ENCODE results near the gene WDR27. TPM values are rescaled to one million over a fixed set of nuclear protein-coding genes. Genes with fewer than 3 reads are reported as not detected.

The WDR27 gene
- total and polyA plus RNA-seq, 9 donors = 16.6 to 53.4 (median 38.7) TPM

DNA sequence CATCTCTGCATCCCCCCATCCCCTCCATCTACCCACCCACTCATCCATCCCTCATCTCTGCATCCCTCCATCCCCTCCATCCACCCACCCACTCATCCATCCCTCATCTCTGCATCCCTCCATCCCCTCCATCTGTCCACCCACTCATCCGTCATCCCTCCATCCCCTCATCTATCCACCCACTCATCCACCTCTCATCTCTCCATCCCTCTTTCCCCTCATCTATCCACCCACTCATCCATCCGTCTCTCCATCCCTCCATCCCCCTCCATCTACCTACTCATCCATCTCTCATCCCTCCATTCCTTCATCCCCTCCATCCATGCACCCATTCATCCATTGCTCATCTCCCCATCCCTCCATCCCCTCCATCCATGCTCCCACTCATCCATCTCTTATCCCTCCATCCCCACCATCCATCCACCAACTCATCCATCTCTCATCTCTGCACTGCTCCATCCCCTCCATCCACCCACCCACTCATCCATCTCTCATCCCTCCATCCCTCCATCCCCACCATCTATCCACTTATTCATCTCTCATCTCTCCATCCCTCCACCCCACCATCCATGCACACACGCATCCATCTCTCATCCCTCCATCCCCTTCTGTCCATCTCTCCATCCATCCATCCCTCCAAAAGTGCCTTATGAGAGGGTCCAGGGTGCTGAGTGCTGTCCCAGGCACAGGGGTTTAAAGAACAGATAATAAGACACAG lies 51.4 kb downstream of the WDR27 start:
- no peaks in the 10 kb centered on the region for H3K9me3 ChIP-seq
- DNase-seq = no peak
- H3K27ac ChIP-seq = no peak overlapping the region
- TF ChIP-seq, protein P1, sequence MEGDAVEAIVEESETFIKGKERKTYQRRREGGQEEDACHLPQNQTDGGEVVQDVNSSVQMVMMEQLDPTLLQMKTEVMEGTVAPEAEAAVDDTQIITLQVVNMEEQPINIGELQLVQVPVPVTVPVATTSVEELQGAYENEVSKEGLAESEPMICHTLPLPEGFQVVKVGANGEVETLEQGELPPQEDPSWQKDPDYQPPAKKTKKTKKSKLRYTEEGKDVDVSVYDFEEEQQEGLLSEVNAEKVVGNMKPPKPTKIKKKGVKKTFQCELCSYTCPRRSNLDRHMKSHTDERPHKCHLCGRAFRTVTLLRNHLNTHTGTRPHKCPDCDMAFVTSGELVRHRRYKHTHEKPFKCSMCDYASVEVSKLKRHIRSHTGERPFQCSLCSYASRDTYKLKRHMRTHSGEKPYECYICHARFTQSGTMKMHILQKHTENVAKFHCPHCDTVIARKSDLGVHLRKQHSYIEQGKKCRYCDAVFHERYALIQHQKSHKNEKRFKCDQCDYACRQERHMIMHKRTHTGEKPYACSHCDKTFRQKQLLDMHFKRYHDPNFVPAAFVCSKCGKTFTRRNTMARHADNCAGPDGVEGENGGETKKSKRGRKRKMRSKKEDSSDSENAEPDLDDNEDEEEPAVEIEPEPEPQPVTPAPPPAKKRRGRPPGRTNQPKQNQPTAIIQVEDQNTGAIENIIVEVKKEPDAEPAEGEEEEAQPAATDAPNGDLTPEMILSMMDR (IDR thresholded peaks at IDR 0.05) = no peak
- TF ChIP-seq POLR2A (IDR thresholded peaks at IDR 0.05) (no peak), EP300 (IDR thresholded peaks at IDR 0.05) (no peak)
- H3K4me1 ChIP-seq (ENCODE audit: insufficient read depth) = peaks cover 3% of the 10 kb centered on the region
- H3K27me3 ChIP-seq = no peaks in the 10 kb centered on the region
- intact Hi-C loops (cut with DNase I) = no loop called here
- H3K4me3 ChIP-seq = no peak overlapping the region
- 97 to 99% (median 98%) methylated on average over 3 of the region's 3 CpGs for WGBS, 3 donors
- H3K36me3 ChIP-seq = no peaks in the 10 kb centered on the region

DNA sequence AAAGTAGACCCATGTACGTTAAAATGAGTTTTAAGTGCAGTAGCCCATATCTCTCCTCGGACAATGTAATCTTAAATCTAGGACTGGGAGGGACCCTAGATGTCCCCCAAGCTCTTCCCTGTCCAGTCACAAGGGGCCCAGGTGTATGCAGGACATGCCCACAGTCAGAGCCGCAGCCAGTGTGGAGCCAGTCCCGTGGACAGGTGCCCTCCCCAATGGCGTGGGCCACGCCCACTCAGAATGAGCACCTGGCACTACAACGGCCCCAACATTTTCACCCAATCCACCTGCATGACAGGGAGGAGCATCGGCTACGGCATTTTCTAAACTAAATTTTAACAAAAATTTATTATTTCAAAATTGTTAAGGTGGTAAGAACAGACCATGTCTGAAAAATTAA lies 53.2 kb downstream of the WDR27 start:
- WGBS, 3 donors = 84 to 92% (median 89%) methylated on average over 9 of the region's 9 CpGs
- intact Hi-C loops (cut with DNase I) = loop anchor here in 1 of 4 donors (10.0 kb wide), 1 partner anchor 754 kb away; no protein-coding TSS in a partner anchor
- H3K27ac ChIP-seq = no peak overlapping the region
- no peak overlapping the region for H3K4me3 ChIP-seq
- H3K27me3 ChIP-seq = no peaks in the 10 kb centered on the region
- DNase-seq = no peak
- no peak for TF ChIP-seq POLR2A (IDR thresholded peaks at IDR 0.05)
- no peak for TF ChIP-seq EP300 (IDR thresholded peaks at IDR 0.05)
- TF ChIP-seq, protein P1 (IDR thresholded peaks at IDR 0.05) = no peak
- H3K9me3 ChIP-seq = no peaks in the 10 kb centered on the region
- no peaks in the 10 kb centered on the region for H3K36me3 ChIP-seq
- H3K4me1 ChIP-seq (ENCODE audit: insufficient read depth) = peaks cover under 1% of the 10 kb centered on the region

DNA sequence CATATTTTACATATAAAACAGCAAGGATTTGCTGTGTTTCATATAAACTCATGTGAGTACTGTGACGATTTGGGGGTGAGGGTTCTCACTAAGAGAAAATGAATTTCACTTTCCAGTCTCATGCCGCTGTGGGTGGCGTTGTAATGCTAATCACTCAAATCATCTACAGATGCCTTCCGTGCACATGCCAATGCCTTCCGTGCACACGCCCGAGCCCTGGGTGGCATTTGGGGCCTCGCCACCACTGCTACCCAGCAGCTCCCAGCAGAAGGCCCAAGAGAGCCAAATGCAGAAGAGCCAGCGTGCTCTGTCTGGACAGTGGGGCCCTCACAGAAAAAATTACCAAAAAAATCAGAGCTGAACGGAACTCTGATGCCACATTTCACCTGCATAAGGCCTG lies 53.7 kb downstream of the WDR27 start:
- no peaks in the 10 kb centered on the region for H3K27me3 ChIP-seq
- no peak for TF ChIP-seq EP300 (IDR thresholded peaks at IDR 0.05)
- TF ChIP-seq POLR2A (IDR thresholded peaks at IDR 0.05) = no peak
- TF ChIP-seq, protein P1 (IDR thresholded peaks at IDR 0.05) = no peak
- H3K36me3 ChIP-seq = no peaks in the 10 kb centered on the region
- no peak for DNase-seq
- no peak overlapping the region for H3K27ac ChIP-seq
- H3K9me3 ChIP-seq = no peaks in the 10 kb centered on the region
- WGBS, 3 donors = 94% methylated on average over 10 of the region's 10 CpGs
- intact Hi-C loops (cut with DNase I) = loop anchor here in 1 of 4 donors (10.0 kb wide), 1 partner anchor 753 kb away; no protein-coding TSS in a partner anchor
- no peak overlapping the region for H3K4me3 ChIP-seq
- H3K4me1 ChIP-seq (ENCODE audit: insufficient read depth) = no peaks in the 10 kb centered on the region

DNA sequence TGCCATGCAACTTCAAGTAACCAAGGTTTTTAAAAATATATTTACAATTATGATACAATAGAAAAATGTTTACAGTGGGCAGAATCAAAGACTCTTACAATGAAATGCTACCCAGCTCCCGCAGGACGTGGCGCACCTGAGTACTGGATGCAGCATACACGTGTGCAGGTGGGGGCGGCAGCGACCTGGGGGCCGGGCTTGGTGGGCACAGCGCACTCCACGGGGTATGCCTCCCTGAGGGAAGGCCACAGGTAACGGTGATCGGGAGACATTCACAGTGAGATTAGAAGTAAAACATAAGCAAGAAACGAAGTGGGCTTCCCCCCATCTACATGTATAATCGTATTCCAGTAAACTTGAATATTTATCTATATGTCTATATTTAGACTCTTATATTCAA lies 54.2 kb downstream of the WDR27 start:
- TF ChIP-seq, protein P1 (IDR thresholded peaks at IDR 0.05) = no peak
- TF ChIP-seq POLR2A (IDR thresholded peaks at IDR 0.05) (no peak), EP300 (IDR thresholded peaks at IDR 0.05) (no peak)
- Histone ChIP-seq H3K36me3 (no peaks in the 10 kb centered on the region), H3K9me3 (no peaks in the 10 kb centered on the region), H3K4me3 (no peak overlapping the region), H3K27me3 (no peaks in the 10 kb centered on the region), H3K4me1 (ENCODE audit: insufficient read depth) (no peaks in the 10 kb centered on the region), H3K27ac (no peak overlapping the region)
- 89 to 94% (median 89%) methylated on average over 13 of the region's 13 CpGs for WGBS, 3 donors
- DNase-seq = no peak
- intact Hi-C loops (cut with DNase I) = loop anchor here in 1 of 4 donors (10.0 kb wide), 1 partner anchor 753 kb away; no protein-coding TSS in a partner anchor
